Hepatocyte (in vitro differentiated cells): Measurements from ENCODE around the gene FCRLB.

Experiments used
- CTCF ChIP-seq: fragments of 200-600 bp; sonication (generic); IDR thresholded peaks from 2 replicates; pipeline ENCODE4 v1.5.1; 2016; ENCODE audit warnings: antibody characterized with exemption, mild to moderate bottlenecking; ENCODE audit not compliant: poor library complexity
- EZH2 ChIP-seq: fragments of 200-600 bp; sonication (generic); IDR thresholded peaks from 2 replicates; pipeline ENCODE4 v1.6.1; 2016; ENCODE audit warnings: antibody characterized with exemption, mild to moderate bottlenecking, borderline replicate concordance
- EZH2phosphoT487 ChIP-seq: fragments of 200-600 bp; sonication (generic); IDR thresholded peaks from one replicate; pipeline ENCODE4 v1.6.1; 2018; ENCODE audit warnings: antibody characterized with exemption, mild to moderate bottlenecking, low read depth, moderate library complexity; ENCODE audit not compliant: unreplicated experiment, severe bottlenecking

DNA sequence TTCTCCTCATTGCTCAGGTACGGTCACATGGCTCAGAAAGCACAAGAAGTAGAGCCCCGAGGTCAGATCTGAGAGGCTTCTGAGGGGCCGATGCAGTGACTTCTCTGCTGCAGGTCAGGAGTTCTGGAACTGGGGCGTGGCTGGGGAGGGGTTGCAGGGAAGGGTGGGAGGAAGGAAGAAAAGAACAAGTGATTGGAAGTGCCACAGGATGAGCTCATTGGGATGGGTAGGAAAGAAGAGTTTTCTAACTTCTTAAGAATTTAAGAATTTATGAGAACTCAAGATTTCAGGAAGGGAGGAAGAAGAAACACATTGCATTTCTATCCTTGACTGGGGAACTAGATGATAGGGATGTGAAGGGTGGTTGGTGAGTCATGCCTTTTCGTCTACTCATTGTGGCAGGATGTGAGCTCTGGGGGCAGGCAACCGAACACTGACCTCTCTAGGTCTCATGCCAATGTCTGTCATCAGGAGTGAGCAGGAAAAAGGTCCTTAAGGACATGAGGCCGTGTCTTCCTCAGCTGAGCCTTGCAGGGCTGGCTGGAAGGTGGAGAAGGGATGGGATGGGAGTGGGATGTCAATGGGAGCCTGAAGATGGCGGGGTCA, 497 bp downstream of the FCRLB start:
- no peak for TF ChIP-seq CTCF
- no peak for TF ChIP-seq EZH2
- no peak for TF ChIP-seq EZH2phosphoT487
